IPS-NIHi7 (cell line): Measurements from ENCODE around the gene WSCD2.

ENCODE experiments used
- DNase-seq: peaks from one replicate; pipeline ENCODE4 v3.0.0; 2012; ENCODE audit warnings: mixed read lengths; ENCODE audit errors: extremely low spot score

The WSCD2 gene

DNA sequence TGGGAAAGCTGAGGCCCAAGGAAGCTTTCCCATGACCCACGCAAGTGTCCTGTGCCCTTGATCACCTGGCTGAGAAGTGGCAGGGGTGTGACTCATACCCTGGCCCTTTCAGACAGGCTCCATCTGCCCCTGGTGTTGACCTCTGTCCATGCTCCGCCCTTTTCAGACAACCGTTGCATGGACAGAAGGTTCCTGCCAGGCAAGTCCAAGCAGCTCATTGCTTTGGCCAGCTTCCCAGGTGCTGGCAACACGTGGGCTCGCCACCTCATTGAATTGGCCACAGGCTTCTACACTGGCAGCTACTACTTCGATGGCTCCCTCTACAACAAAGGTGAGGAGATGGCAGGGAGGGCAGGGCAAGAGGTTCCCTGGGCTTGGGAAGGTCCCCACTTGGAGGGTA is 103.5 kb downstream of the WSCD2 start:
- no peak for DNase-seq

DNA sequence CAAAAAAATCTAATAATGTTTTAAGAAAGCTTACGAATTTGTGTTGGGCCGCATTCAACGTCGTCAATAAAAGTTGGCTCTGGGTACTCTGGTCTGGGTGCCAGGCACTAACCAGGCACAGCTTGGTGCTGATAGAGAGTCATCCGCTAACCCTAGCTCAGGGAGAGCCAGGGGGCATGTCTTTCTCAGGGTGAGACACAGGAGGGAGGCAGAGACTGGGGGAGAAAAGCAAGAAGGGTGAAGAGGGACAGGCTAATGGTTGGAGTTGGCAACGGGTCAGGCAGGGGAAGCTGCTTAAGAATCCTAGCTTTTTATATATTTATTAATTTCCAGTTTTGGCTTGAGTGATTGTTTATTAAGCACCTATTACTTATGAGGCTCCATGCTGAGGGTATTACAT is 105.1 kb downstream of the WSCD2 start:
- DNase-seq = no peak

DNA sequence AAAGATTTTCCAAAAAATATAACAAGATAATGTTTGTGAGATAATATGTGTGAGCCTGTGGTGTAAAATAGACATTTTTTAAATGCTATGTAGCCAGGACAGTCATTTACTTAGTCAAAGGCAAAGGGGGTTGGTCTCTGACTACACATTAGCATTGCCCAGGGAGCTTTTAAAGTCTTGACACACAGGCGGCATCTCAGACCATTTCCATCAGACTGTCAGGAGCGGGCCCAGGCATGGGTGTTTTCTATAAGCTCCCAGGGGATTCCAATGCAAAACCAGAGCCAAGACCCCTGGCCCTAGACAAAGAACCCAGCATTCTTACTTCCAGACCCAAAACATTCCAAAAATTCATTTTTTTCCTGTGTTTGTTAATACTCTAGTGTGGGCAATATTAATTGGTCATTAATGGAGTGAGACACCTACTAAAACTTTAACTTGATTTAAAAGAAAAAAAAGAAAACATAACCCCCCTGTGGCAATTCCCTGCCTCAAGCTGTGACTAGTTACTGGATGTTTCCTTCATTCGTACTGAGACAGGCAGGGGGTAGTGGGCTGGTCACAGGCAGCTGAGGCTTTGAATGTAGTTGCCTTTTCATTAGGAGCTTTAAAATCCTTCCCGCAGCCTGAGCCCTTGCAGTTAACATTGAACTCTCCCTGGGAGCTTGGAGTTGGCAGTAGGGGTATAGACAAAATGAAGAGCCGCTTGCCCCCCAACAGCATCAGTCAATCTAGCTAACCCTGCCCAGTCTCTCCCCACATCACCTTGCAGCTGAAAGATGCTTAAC is 106.3 kb downstream of the WSCD2 start:
- peak; percentile 56 for DNase-seq

DNA sequence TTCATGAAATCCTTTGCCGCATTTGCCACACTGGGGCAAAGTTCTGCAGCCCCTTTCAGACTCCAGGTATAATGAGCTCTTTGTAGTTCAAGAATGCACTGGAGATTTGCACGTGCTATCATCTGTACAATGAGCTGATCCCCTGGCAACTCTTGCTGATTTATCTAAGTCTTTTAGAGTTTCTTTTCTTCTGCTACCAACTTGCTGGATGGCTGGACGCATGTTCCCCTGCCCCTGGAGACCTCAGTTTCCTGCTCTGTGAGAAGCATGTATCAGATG is 106.8 kb downstream of the WSCD2 start:
- no peak for DNase-seq

- no peak for DNase-seq
These were observed 107.3 kb downstream of the WSCD2 start for GRCh38 chr12:108236366-108236765.

GRCh38 chr12:108237272-108237671 is 108.2 kb downstream of the WSCD2 start:
- DNase-seq = peak; percentile 44

DNA sequence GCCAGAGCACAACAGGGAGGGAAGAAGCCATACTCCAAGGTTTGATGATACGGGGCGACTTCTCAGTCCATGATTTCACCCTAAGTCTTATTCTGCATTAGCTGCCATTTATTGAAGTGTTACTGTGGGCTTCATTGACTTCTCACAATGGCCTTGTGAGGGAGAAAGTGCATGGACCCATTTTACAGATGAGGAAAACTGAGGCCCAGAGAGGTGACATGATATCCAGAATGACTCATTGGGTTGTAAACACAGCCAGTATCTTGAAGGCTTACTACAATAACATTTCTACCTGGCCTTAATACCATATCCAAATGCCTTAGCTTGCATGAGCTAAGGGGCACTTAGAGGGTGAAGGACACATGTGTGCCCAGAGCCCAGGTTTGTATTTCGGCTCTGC is 109.4 kb downstream of the WSCD2 start:
- DNase-seq = no peak

DNA sequence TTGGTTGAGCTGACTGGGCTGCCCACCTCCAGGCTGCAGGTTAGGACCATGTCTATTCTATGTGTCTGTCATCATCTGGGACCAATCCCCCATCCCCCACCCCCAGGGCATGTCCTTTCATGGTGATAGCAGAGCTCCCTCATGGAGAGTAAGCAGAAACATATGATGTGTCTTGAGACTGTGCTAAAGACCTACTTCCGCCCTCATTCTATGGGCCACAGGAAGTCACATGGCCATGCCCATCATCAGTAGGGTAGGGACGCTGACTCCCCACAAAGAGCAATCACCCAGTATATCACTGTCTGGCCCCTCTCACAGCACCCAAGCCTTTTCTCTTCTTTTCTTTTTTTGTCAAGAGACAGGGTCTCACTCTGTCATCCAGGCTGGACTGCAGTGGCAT is 110.3 kb downstream of the WSCD2 start:
- DNase-seq = no peak

GRCh38 chr12:108240027-108240785 is 111.1 kb downstream of the WSCD2 start:
- DNase-seq = peak; percentile 69

DNA sequence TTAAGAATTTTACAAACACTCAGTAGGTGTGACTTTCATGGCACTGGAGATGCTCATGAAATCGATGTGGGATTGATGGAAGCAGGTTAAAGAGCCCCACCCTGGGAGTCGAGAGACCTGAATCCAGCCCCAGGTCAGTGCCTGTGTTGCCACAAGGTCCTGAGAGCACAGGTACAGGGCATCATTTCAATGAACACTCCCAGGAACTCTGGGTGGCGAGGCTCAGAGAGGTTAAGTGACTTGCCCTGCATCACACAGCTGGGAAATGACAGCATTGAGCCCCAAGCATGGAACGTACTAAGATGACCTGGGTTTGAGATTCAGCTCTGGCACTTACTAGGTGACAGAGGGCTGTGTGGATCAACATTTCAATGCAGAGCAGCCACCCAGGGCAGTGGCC is 111.8 kb downstream of the WSCD2 start:
- no peak for DNase-seq

- peak; percentile 31 for DNase-seq
These were observed 113.1 kb downstream of the WSCD2 start for GRCh38 chr12:108241986-108242703.

- no peak for DNase-seq
These were observed 118.0 kb downstream of the WSCD2 start for GRCh38 chr12:108247130-108247529.

DNA sequence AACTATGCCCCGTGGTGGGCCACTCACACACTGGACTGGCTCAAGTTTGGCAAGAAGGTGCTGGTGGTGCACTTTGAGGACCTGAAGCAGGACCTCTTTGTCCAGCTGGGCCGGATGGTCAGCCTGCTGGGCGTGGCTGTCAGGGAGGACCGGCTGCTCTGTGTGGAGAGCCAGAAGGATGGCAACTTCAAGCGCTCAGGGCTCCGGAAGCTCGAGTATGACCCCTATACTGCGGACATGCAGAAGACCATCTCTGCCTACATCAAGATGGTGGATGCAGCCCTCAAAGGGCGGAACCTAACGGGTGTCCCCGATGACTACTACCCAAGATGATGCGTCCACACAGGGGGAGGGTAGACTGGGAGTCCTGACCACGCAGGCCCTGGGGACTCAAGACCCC is 118.9 kb downstream of the WSCD2 start:
- no peak for DNase-seq

DNA sequence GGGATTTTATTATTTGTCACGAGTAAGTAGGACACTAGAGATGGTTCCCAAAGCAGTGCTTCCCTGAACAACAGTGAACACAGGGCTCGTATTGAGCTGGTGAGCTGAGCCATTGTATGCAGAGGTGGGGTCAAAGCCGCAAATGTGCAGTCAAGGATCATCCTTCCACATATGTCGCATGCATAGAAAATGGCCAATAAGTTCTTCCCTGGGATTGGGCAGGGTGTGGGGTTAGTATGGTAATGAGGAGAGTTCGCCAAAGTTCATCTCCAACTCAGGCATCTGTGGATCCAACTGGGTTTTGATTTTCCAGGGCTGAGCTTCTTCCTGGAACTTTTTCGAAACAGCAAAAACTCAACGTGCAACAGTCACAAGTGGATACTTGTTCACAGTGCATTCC is 123.4 kb downstream of the WSCD2 start:
- DNase-seq = no peak

- DNase-seq = peak; percentile 58
These were observed 124.5 kb downstream of the WSCD2 start for GRCh38 chr12:108253540-108253939.

DNA sequence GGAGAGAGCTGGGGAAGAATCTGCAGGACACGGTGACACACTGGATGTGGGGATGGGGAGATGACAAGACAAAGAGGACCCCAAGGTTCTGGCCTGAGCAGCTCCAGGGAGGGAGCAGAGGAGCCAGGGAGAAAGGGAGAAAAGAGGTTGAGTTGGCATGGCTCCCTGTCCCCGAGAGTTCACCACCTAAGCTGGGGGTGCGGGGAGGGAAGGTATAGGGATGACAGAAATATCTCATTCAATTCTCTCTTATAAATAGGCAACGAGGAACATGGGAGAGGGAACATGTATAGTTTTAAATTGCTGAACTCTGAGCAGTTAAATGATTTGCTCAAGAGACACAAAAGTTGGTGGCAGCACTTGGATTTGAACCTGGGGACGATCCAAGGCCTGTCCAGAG is 124.9 kb downstream of the WSCD2 start:
- DNase-seq = no peak

GRCh38 chr12:108254517-108255251 is 125.6 kb downstream of the WSCD2 start:
- DNase-seq = no peak

- no peak for DNase-seq
These were observed 126.1 kb downstream of the WSCD2 start for GRCh38 chr12:108255252-108255602.

- DNase-seq = no peak
These were observed 127.9 kb downstream of the WSCD2 start for GRCh38 chr12:108257004-108257403.

GRCh38 chr12:108257610-108258106 is 128.6 kb downstream of the WSCD2 start:
- no peak for DNase-seq

DNA sequence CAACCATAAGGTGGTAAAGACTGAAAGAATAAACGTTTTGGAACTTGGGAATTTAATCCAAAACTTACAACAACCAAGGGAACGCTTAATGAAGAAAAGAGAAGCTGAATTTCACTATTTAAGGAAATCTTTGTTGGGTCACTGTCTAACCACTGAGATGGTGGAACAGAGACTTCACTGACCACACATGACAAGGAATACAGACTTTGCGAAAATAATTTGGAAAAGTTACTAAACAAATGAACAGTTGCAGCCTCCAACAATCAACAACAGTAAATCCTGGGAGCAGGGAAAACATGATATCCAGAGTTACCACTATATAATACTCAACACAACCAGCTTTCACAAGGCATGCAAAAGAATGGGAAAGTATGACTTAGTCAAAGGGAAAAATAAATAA is 131.0 kb downstream of the WSCD2 start:
- DNase-seq = no peak

DNA sequence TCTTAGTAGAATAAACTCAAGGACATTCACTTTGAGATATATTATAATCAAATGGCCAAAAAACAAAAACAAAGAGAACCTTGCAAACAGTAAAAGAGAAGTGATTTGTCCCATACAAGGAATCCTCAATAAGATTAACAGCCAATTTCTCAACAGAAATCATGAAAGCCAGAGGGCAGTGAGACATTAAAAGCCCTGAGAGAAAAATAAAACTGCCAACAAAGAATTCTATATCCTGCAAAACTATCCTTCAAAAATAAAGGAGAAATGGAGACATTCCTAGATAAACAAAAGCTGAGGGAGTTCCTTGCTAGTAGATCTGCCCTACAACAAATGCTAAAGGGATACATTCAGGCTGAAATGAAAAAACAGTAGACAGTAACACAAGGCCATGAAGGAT is 131.9 kb downstream of the WSCD2 start:
- no peak for DNase-seq
